HAP-1 (cell line): ENCODE measurements around the gene INS.
"Not testable (repeated sequence)": the region's sequence is repeated elsewhere in the genome, so short reads cannot be mapped to it uniquely, and the experiment has no call there.

Source experiments
- DNase-seq, 2 experiments: peaks; one replicate each; pipeline ENCODE4 v3.0.0-alpha.2; 2016 to 2020; ENCODE audit warnings: low spot score in 2 of 2
- H3K27me3 ChIP-seq: fragments of 250-450 bp; sonication (Bioruptor Pico); 2 replicates; pipeline ENCODE4 v1.5.1; 2020; ENCODE audit warnings: low read depth, mild to moderate bottlenecking, moderate library complexity
- H3K36me3 ChIP-seq: fragments of 250-450 bp; sonication (Bioruptor Pico); replicated peaks from 2 replicates; pipeline ENCODE4 v1.5.1; 2020; ENCODE audit warnings: mild to moderate bottlenecking
- H3K4me1 ChIP-seq: fragments of 250-450 bp; sonication (Bioruptor Pico); 2 replicates; pipeline ENCODE4 v1.5.1; 2020; ENCODE audit warnings: mild to moderate bottlenecking
- H3K4me3 ChIP-seq: fragments of 250-450 bp; sonication (Bioruptor Pico); 2 replicates; pipeline ENCODE4 v1.5.1; 2020; ENCODE audit warnings: mild to moderate bottlenecking, moderate library complexity
- H3K9me3 ChIP-seq: fragments of 250-450 bp; sonication (Bioruptor Pico); 2 replicates; pipeline ENCODE4 v1.5.1; 2020; ENCODE audit warnings: mild to moderate bottlenecking, moderate library complexity
- in situ Hi-C: fragments of 300-500 bp; cut with MboI; formaldehyde crosslinking; loops from 3 replicates; pipeline ENCODE4 v1.14.3; 2020; ENCODE audit warnings: low sequenced_read_pairs, inconsistent platforms, mixed read lengths

The INS gene

GRCh38 chr11:2193888-2194595, 33.0 kb upstream of the INS start:
- in situ Hi-C loops = loop anchor here (25.0 kb wide), 1 partner anchor 693 kb away; the partner anchor contains the start of gene CDKN1C
- not testable (repeated sequence) for H3K9me3 ChIP-seq, H3K4me3 ChIP-seq, DNase-seq, H3K36me3 ChIP-seq, H3K27me3 ChIP-seq, H3K4me1 ChIP-seq

- in situ Hi-C loops = loop anchor here (25.0 kb wide), 1 partner anchor 694 kb away; the partner anchor contains the start of gene CDKN1C
- no peak overlapping the region for H3K4me3 ChIP-seq
Measured at GRCh38 chr11:2193099-2193887, 32.3 kb upstream of the INS start.

GRCh38 chr11:2192435-2192834, 31.4 kb upstream of the INS start:
- no peaks in the 10 kb centered on the region for H3K4me1 ChIP-seq
- in situ Hi-C loops = loop anchor here (25.0 kb wide), 1 partner anchor 695 kb away; the partner anchor contains the start of gene CDKN1C
- DNase-seq = no peak
- no peak overlapping the region for H3K4me3 ChIP-seq
- H3K9me3 ChIP-seq = no peaks in the 10 kb centered on the region
- H3K27me3 ChIP-seq = no peaks in the 10 kb centered on the region
- H3K36me3 ChIP-seq = no peaks in the 10 kb centered on the region

More at GRCh38 chr11:2193099-2193887, 32.3 kb upstream of the INS start:
- H3K4me1 ChIP-seq = no peaks in the 10 kb centered on the region
- H3K9me3 ChIP-seq = no peaks in the 10 kb centered on the region
- no peaks in the 10 kb centered on the region for H3K27me3 ChIP-seq
- DNase-seq = no peak
- no peaks in the 10 kb centered on the region for H3K36me3 ChIP-seq

- DNase-seq = no peak
- H3K4me1 ChIP-seq = no peaks in the 10 kb centered on the region
- no peak overlapping the region for H3K4me3 ChIP-seq
- no peaks in the 10 kb centered on the region for H3K27me3 ChIP-seq
- in situ Hi-C loops = loop anchor here (25.0 kb wide), 1 partner anchor 695 kb away; the partner anchor contains the start of gene CDKN1C
- H3K9me3 ChIP-seq = no peaks in the 10 kb centered on the region
- no peaks in the 10 kb centered on the region for H3K36me3 ChIP-seq
Measured at GRCh38 chr11:2191883-2192282, 30.9 kb upstream of the INS start.

- Histone ChIP-seq H3K9me3 (no peaks in the 10 kb centered on the region), H3K27me3 (peaks cover under 1% of the 10 kb centered on the region; the same call in 1 of the 2 replicates), H3K36me3 (no peaks in the 10 kb centered on the region), H3K4me3 (no peak overlapping the region), H3K4me1 (no peaks in the 10 kb centered on the region)
- peak in 1 of 2 experiments; percentile 35 for DNase-seq
- in situ Hi-C loops = loop anchor here (25.0 kb wide), 1 partner anchor 696 kb away; the partner anchor contains the start of gene CDKN1C
Measured at GRCh38 chr11:2190657-2191471, 29.9 kb upstream of the INS start.

- DNase-seq = no peak
- Histone ChIP-seq H3K27me3 (peaks cover 8% of the 10 kb centered on the region; the same call in 1 of the 2 replicates), H3K9me3 (no peaks in the 10 kb centered on the region), H3K4me3 (no peak overlapping the region), H3K36me3 (no peaks in the 10 kb centered on the region), H3K4me1 (no peaks in the 10 kb centered on the region)
- in situ Hi-C loops = loop anchor here (5.0 to 25.0 kb wide), 2 partner anchors 227 to 697 kb away; partner anchors contain the start of gene CDKN1C
Measured at GRCh38 chr11:2189938-2190656, 29.1 kb upstream of the INS start.

GRCh38 chr11:2188745-2189144, 27.7 kb upstream of the INS start:
- in situ Hi-C loops = loop anchor here (5.0 to 25.0 kb wide), 2 partner anchors 229 to 699 kb away; partner anchors contain the start of gene CDKN1C
- Histone ChIP-seq H3K4me1 (no peaks in the 10 kb centered on the region), H3K4me3 (no peak overlapping the region), H3K36me3 (no peaks in the 10 kb centered on the region), H3K9me3 (no peaks in the 10 kb centered on the region), H3K27me3 (peaks cover 10% of the 10 kb centered on the region)
- DNase-seq = no peak

GRCh38 chr11:2187280-2187707, 26.3 kb upstream of the INS start:
- no peaks in the 10 kb centered on the region for H3K9me3 ChIP-seq
- H3K4me1 ChIP-seq = no peaks in the 10 kb centered on the region
- no peak for DNase-seq
- peaks cover 13% of the 10 kb centered on the region for H3K27me3 ChIP-seq
- H3K4me3 ChIP-seq = no peak overlapping the region
- in situ Hi-C loops = loop anchor here (5.0 to 25.0 kb wide), 2 partner anchors 230 to 700 kb away; partner anchors contain the start of gene CDKN1C
- H3K36me3 ChIP-seq = no peaks in the 10 kb centered on the region

- peak; percentile 13 to 60 for DNase-seq
- in situ Hi-C loops = loop anchor here (5.0 to 25.0 kb wide), 2 partner anchors 231 to 701 kb away; partner anchors contain the start of gene CDKN1C
- no peaks in the 10 kb centered on the region for H3K4me1 ChIP-seq
Measured at GRCh38 chr11:2186669-2187279, 25.8 kb upstream of the INS start.

GRCh38 chr11:2185324-2186085, 24.5 kb upstream of the INS start:
- H3K36me3 ChIP-seq = no peaks in the 10 kb centered on the region
- no peak for DNase-seq
- no peaks in the 10 kb centered on the region for H3K9me3 ChIP-seq
- H3K27me3 ChIP-seq = peaks cover 13% of the 10 kb centered on the region
- no peaks in the 10 kb centered on the region for H3K4me1 ChIP-seq
- in situ Hi-C loops = loop anchor here (5.0 to 25.0 kb wide), 2 partner anchors 232 to 702 kb away; partner anchors contain the start of gene CDKN1C
- H3K4me3 ChIP-seq = no peak overlapping the region

More at GRCh38 chr11:2186669-2187279, 25.8 kb upstream of the INS start:
- no peak overlapping the region for H3K4me3 ChIP-seq
- no peaks in the 10 kb centered on the region for H3K36me3 ChIP-seq
- no peaks in the 10 kb centered on the region for H3K9me3 ChIP-seq
- H3K27me3 ChIP-seq = peaks cover 13% of the 10 kb centered on the region

GRCh38 chr11:2182692-2183474, 21.9 kb upstream of the INS start:
- Histone ChIP-seq H3K27me3 (peaks cover 13% of the 10 kb centered on the region), H3K4me1 (no peaks in the 10 kb centered on the region), H3K4me3 (no peak overlapping the region), H3K9me3 (no peaks in the 10 kb centered on the region), H3K36me3 (no peaks in the 10 kb centered on the region)
- no peak for DNase-seq
- in situ Hi-C loops = loop anchor here (25.0 kb wide), 1 partner anchor 704 kb away; the partner anchor contains the start of gene CDKN1C
